ENCODE results near the gene TEAD3. TPM values are rescaled to one million over a fixed set of nuclear protein-coding genes. Genes with fewer than 3 reads are reported as not detected.
"Not testable (repeated sequence)": the region's sequence is repeated elsewhere in the genome, so short reads cannot be mapped to it uniquely, and the experiment has no call there.

Gene TEAD3
- total and polyA plus RNA-seq, 4 donors: 1.8 to 8.7 (median 6.8) TPM

DNA sequence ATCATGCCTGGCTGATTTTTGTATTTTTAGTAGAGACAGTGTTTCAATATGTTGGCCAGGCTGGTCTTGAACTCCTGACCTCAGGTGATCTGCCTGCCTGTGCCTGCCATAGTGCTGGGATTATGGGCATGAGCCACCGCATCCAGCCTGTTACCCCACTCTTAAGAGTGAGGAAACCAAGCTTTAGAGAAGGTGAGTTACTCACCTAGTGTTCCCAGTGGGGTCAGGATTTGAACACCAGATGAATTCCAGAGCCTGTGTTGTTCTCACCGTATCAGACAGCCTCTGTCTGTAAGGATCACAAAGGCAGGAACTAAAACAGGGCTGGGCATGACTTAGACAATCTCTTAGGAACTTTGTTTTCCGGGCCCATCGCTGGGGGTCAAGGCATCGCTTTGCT is 54.2 kb downstream of the TEAD3 start:
- DNase-seq (ENCODE audit: low read depth in 4 of 6, low spot score in 6 of 6): no peak
- H3K36me3 ChIP-seq (ENCODE audit: control insufficient read depth, insufficient read depth, low read length): no peaks in the 10 kb centered on the region
- H3K4me3 ChIP-seq (ENCODE audit: low read depth, low read length): no peak overlapping the region
- H3K9me3 ChIP-seq (ENCODE audit: control insufficient read depth, insufficient read depth, low read length): no peaks in the 10 kb centered on the region
- H3K27ac ChIP-seq (ENCODE audit: low read depth, low read length): no peak overlapping the region
- no peaks in the 10 kb centered on the region for H3K27me3 ChIP-seq (ENCODE audit: control insufficient read depth, insufficient read depth, low read length)
- WGBS (ENCODE audit: insufficient coverage): 86% methylated on average over 5 of the region's 5 CpGs
- no peaks in the 10 kb centered on the region for H3K4me1 ChIP-seq (ENCODE audit: control insufficient read depth, insufficient read depth, low read length)

DNA sequence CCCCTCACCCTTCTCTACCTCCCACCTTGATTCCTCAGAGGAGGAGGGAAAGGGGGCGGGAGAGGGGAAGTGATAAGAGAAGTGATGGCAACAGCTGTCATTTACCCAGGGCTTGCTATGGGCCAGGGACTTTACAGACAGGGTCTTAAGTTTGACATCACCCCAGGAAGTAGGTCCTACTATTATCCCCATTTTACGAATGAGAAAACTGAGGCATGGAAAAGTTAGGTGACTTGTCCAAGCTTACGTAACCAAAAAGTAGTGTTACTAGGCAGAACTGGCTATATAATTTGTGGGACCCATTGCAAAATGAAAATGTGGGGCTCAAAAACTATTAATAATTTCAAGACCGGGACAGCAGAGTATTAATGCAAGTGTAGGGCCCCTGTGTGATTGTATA is 55.2 kb downstream of the TEAD3 start:
- no peak overlapping the region for H3K27ac ChIP-seq (ENCODE audit: low read depth, low read length)
- H3K27me3 ChIP-seq (ENCODE audit: control insufficient read depth, insufficient read depth, low read length): no peaks in the 10 kb centered on the region
- no peak overlapping the region for H3K4me3 ChIP-seq (ENCODE audit: low read depth, low read length)
- WGBS (ENCODE audit: insufficient coverage): 100% methylated on average over 1 of the region's 4 CpGs
- DNase-seq (ENCODE audit: low read depth in 4 of 6, low spot score in 6 of 6): no peak
- no peaks in the 10 kb centered on the region for H3K36me3 ChIP-seq (ENCODE audit: control insufficient read depth, insufficient read depth, low read length)
- H3K9me3 ChIP-seq (ENCODE audit: control insufficient read depth, insufficient read depth, low read length): no peaks in the 10 kb centered on the region
- no peaks in the 10 kb centered on the region for H3K4me1 ChIP-seq (ENCODE audit: control insufficient read depth, insufficient read depth, low read length)

DNA sequence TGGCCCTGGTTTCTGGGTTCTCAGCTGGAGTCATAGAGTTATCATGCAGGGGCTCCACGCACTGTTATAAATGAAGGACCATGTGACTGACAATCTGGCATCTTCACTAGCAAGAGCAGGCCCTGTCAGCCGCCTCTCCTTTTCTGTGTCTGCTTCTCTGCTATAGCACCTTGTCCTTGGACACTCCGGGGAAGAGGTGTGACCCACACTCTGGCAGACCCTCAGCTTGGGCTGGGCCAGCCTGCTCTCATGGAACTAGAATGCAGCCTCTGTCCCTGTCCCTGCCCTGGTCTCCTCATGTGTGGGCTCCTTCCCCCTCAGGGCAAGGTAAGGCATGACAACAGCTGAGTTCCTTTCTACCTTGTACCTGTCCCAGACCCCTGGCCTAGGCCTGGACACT is 55.7 kb downstream of the TEAD3 start:
- H3K27me3 ChIP-seq (ENCODE audit: control insufficient read depth, insufficient read depth, low read length): no peaks in the 10 kb centered on the region
- H3K4me1 ChIP-seq (ENCODE audit: control insufficient read depth, insufficient read depth, low read length): no peaks in the 10 kb centered on the region
- no peak overlapping the region for H3K27ac ChIP-seq (ENCODE audit: low read depth, low read length)
- no peak for DNase-seq (ENCODE audit: low read depth in 4 of 6, low spot score in 6 of 6)
- no peak overlapping the region for H3K4me3 ChIP-seq (ENCODE audit: low read depth, low read length)
- no peaks in the 10 kb centered on the region for H3K36me3 ChIP-seq (ENCODE audit: control insufficient read depth, insufficient read depth, low read length)
- H3K9me3 ChIP-seq (ENCODE audit: control insufficient read depth, insufficient read depth, low read length): no peaks in the 10 kb centered on the region
- 82% methylated on average over 3 of the region's 3 CpGs for WGBS (ENCODE audit: insufficient coverage)

DNA sequence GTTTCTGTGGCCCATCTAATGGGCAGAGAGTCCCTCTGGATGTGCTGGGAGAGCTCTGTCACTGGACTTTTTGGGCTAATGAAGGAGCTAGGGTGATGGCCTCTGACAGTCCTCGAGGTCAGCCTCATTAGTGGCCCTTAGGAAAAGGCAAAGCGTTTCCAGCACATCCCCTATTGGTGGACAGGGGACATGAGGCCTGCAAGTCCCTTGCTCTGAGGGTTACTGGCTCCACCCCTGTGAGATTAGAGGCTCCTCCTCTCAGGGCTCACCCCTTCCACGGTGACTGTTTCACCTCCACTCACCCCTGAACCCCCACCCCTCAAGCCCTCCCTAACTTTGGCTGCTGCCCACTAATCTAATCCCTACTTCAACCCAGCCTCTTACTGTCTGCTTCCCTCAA is 57.6 kb downstream of the TEAD3 start:
- H3K4me1 ChIP-seq (ENCODE audit: control insufficient read depth, insufficient read depth, low read length): no peaks in the 10 kb centered on the region
- no peaks in the 10 kb centered on the region for H3K9me3 ChIP-seq (ENCODE audit: control insufficient read depth, insufficient read depth, low read length)
- no peak for DNase-seq (ENCODE audit: low read depth in 4 of 6, low spot score in 6 of 6)
- H3K27me3 ChIP-seq (ENCODE audit: control insufficient read depth, insufficient read depth, low read length): no peaks in the 10 kb centered on the region
- H3K27ac ChIP-seq (ENCODE audit: low read depth, low read length): no peak overlapping the region
- H3K4me3 ChIP-seq (ENCODE audit: low read depth, low read length): no peak overlapping the region
- WGBS (ENCODE audit: insufficient coverage): 37% methylated on average over 3 of the region's 3 CpGs
- no peaks in the 10 kb centered on the region for H3K36me3 ChIP-seq (ENCODE audit: control insufficient read depth, insufficient read depth, low read length)

DNA sequence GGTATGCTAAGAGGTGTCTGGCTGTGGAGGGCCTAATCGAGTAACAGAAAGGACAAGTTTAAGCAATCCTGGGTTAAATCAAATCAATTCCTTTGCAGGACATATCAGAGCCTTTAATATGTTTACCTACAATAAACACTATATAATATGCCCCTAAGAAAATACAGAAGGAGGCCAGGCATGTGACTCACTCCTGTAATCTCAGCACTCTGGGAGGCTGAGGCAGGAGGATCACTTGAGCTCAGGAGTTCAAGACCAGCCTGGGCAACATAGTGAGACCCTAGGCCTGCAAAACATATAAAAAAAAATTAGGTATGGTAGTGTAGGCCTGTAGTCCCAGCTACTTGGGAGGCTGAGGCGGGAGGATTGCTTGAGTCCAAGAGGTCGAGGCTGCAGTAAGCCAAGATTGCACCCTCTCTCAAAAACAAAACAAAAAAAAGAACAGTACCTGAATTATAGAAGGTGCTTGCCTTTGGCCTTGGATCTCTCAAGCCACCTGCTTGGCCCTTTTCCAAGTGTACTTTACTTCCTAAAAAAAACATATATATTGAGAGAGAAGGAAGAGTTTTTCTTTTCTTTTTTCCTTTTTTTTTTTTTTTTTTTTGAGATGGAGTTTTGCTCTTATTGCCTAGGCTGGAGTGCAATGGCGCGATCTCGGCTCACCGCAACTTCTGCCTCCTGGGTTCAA is 58.4 kb downstream of the TEAD3 start:
- not testable (repeated sequence) for H3K27ac ChIP-seq (ENCODE audit: low read depth, low read length); H3K4me1 ChIP-seq (ENCODE audit: control insufficient read depth, insufficient read depth, low read length); H3K27me3 ChIP-seq (ENCODE audit: control insufficient read depth, insufficient read depth, low read length); H3K4me3 ChIP-seq (ENCODE audit: low read depth, low read length); H3K36me3 ChIP-seq (ENCODE audit: control insufficient read depth, insufficient read depth, low read length); DNase-seq (ENCODE audit: low read depth in 4 of 6, low spot score in 6 of 6); H3K9me3 ChIP-seq (ENCODE audit: control insufficient read depth, insufficient read depth, low read length)
- no CpG with 5 or more reads among the region's 7 CpGs for WGBS (ENCODE audit: insufficient coverage)

DNA sequence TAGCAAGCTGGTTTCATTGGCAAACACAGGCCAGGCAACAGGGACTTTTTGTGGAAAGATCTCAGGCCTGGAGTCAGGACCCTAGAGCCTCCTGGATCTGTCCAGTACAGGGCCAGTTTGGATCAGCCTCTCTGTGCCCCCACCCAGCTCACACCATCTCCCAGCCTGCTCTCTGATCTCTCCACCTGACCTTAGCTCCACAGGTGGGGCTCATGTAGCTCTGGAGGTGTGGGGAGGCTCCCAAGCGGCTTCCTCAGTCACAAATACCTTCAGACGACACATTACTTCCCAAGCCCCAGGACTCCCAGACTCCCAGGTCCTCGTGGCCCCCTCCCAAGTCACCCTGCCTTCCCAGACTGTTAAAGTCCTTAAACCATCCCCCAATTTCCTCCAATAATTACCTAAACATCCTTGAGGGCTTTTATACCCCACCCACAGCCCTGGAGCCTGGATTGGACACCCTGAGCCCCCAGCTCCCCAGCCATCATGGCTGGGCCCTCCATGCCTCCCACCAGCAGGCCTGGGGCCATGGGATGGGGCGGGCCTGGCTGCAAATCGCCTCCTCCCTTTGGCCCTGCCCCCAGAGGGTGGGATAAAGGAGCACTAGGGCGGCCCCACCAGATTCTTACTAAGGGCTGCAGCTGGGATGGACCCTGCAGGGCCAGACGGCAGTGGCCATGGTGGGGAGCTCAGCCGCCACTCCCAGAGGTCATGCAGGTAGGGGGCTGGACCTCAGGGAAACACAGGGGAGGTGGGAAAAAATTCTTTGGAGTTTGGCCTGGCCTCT is 60.6 kb downstream of the TEAD3 start:
- no peaks in the 10 kb centered on the region for H3K9me3 ChIP-seq (ENCODE audit: control insufficient read depth, insufficient read depth, low read length)
- DNase-seq (ENCODE audit: low read depth in 4 of 6, low spot score in 6 of 6): no peak
- H3K27me3 ChIP-seq (ENCODE audit: control insufficient read depth, insufficient read depth, low read length): no peaks in the 10 kb centered on the region
- H3K4me3 ChIP-seq (ENCODE audit: low read depth, low read length): no peak overlapping the region
- 75% methylated on average over 8 of the region's 8 CpGs for WGBS (ENCODE audit: insufficient coverage)
- no peak overlapping the region for H3K27ac ChIP-seq (ENCODE audit: low read depth, low read length)
- no peaks in the 10 kb centered on the region for H3K36me3 ChIP-seq (ENCODE audit: control insufficient read depth, insufficient read depth, low read length)
- no peaks in the 10 kb centered on the region for H3K4me1 ChIP-seq (ENCODE audit: control insufficient read depth, insufficient read depth, low read length)

DNA sequence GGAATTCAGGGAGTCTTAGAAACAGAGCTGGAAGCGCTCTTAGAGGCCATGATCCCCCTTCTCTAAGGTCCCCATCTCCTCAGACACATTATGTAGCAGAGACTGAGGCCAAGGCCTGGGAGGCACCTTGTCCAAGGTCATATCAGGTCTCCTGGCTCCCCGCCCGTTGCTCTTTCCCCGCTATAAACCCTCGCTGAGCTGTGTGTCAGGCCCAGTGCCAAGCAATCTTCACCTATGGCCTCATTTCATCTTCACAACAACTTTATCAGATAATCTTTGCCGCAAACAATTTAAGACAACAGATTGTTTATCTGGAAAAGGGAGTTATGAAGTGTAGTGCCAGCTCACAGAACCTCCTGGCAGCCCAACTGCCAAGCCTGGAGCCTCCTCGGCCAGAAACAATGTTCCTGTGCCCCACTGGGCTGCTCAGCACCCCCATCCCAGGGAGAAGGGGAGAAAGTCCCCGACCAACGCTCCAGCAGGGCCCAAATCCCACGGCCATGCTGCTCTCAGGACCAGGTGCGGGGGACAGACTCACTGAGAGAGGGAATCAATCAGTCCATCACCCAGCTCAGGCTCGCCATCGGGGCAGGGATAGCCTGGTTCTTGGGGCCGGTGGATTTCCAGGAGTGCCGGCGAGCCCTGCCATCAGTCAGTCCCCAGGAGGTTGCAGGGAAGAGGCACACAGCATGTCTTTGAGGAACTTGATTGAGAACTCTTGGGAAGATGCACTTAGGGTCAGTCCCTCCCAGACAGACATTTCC is 61.6 kb downstream of the TEAD3 start:
- WGBS (ENCODE audit: insufficient coverage): 85% methylated on average over 14 of the region's 16 CpGs
- Histone ChIP-seq H3K27me3 (ENCODE audit: control insufficient read depth, insufficient read depth, low read length) (no peaks in the 10 kb centered on the region), H3K9me3 (ENCODE audit: control insufficient read depth, insufficient read depth, low read length) (no peaks in the 10 kb centered on the region), H3K4me3 (ENCODE audit: low read depth, low read length) (no peak overlapping the region), H3K36me3 (ENCODE audit: control insufficient read depth, insufficient read depth, low read length) (no peaks in the 10 kb centered on the region), H3K4me1 (ENCODE audit: control insufficient read depth, insufficient read depth, low read length) (no peaks in the 10 kb centered on the region), H3K27ac (ENCODE audit: low read depth, low read length) (no peak overlapping the region)
- no peak for DNase-seq (ENCODE audit: low read depth in 4 of 6, low spot score in 6 of 6)

DNA sequence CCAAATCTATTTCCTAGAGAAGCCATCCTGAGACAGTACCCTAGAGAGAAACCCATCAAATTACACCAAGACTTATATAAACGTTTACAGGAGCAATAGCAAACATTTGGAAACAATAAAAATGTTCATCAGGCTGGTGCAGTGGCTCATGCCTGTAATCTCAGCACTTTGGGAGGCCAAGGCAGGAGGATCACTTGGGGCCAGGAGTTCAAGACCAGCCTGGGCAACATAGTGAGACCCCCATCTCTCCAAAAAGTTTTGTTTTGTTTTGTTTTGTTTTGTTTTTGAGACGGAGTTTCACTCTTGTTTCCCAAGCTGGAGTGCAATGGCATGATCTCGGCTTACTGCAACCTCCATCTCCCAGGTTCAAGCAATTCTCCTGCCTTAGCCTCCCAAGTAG is 64.2 kb downstream of the TEAD3 start:
- DNase-seq (ENCODE audit: low read depth in 4 of 6, low spot score in 6 of 6); H3K36me3 ChIP-seq (ENCODE audit: control insufficient read depth, insufficient read depth, low read length); H3K9me3 ChIP-seq (ENCODE audit: control insufficient read depth, insufficient read depth, low read length); H3K27ac ChIP-seq (ENCODE audit: low read depth, low read length); H3K4me1 ChIP-seq (ENCODE audit: control insufficient read depth, insufficient read depth, low read length); H3K27me3 ChIP-seq (ENCODE audit: control insufficient read depth, insufficient read depth, low read length); H3K4me3 ChIP-seq (ENCODE audit: low read depth, low read length): not testable (repeated sequence)
- WGBS (ENCODE audit: insufficient coverage): 75% methylated on average over 1 of the region's 3 CpGs

DNA sequence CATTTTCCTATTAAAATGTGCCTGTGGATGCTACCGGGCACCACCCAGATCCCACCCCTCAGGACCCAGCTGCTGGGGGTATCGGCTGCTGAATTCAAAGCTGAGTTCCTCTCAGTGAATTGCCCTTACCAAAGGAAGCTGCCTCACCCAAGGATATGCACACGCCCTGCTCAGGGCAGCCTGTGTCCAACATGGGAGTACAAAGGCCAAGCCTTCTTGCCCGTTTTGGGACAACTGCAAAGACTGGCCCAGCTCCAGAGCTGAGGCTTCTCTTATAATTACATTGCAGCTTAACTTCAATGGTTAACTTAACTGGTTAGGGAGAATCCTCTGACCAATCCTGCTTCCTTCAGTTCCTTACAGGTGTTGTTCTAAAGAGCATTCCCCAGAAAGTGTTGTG is 64.6 kb downstream of the TEAD3 start:
- Histone ChIP-seq H3K4me1 (ENCODE audit: control insufficient read depth, insufficient read depth, low read length) (peaks cover 5% of the 10 kb centered on the region), H3K27me3 (ENCODE audit: control insufficient read depth, insufficient read depth, low read length) (no peaks in the 10 kb centered on the region), H3K9me3 (ENCODE audit: control insufficient read depth, insufficient read depth, low read length) (peaks cover 4% of the 10 kb centered on the region), H3K27ac (ENCODE audit: low read depth, low read length) (no peak overlapping the region), H3K4me3 (ENCODE audit: low read depth, low read length) (no peak overlapping the region), H3K36me3 (ENCODE audit: control insufficient read depth, insufficient read depth, low read length) (peaks cover 10% of the 10 kb centered on the region)
- no peak for DNase-seq (ENCODE audit: low read depth in 4 of 6, low spot score in 6 of 6)
- WGBS (ENCODE audit: insufficient coverage): 82% methylated on average over 3 of the region's 4 CpGs
